Caco-2 (cell line): ENCODE data around the gene MCM3AP. TPM values are rescaled to one million over a fixed set of nuclear protein-coding genes. Genes with fewer than 3 reads are reported as not detected.

ENCODE experiments used
- BruUV-seq: library from RNA; stranded (reverse); fragments of 400-500 nt; replicated peaks from 2 replicates; lab custom pipeline; 2021; lab: Mats Ljungman, UMichigan
- CTCF ChIA-PET: fragments of 300-600 bp; sonication (Branson Sonifier 250); formaldehyde crosslinking; loops from one replicate; lab custom pipeline; 2022; ENCODE audit warnings: antibody characterized with exemption; lab: Charles Lee
- POLR2A ChIA-PET: fragments of 300-600 bp; sonication (Branson Sonifier 250); formaldehyde crosslinking; loops from one replicate; lab custom pipeline; 2022; ENCODE audit warnings: antibody characterized with exemption; lab: Charles Lee
- DNase-seq, 2 experiments: peaks; one replicate each; pipeline versions ENCODE4 v3.0.0 to v3.0.0-alpha.2; 2020 to 2022
- H3K27me3 ChIP-seq: replicated peaks from 2 replicates; pipeline ENCODE4 v1.6.0; 2011; ENCODE audit warnings: low read length; ENCODE audit not compliant: control insufficient read depth, insufficient read depth
- H3K36me3 ChIP-seq: 2 replicates; pipeline ENCODE4 v1.5.1; 2011; ENCODE audit warnings: low read length; ENCODE audit not compliant: control insufficient read depth, insufficient read depth
- H3K4me1 ChIP-seq: fragments of 250-450 bp; sonication (Bioruptor Pico); 2 replicates; pipeline ENCODE4 v1.5.1; 2020; ENCODE audit warnings: mild to moderate bottlenecking
- H3K4me3 ChIP-seq: 2 replicates; pipeline ENCODE4 v1.5.1; 2011; ENCODE audit warnings: low read depth, mild to moderate bottlenecking, control low read depth, low read length
- H3K9me3 ChIP-seq: fragments of 250-450 bp; sonication (Bioruptor Pico); 2 replicates; pipeline ENCODE4 v1.5.1; 2020; ENCODE audit warnings: mild to moderate bottlenecking, moderate library complexity
- H3K27ac Mint-ChIP-seq: one replicate; pipeline ENCODE4 v1.8.0; 2022; ENCODE audit warnings: mixed read lengths; ENCODE audit not compliant: unreplicated experiment
- H3K27me3 Mint-ChIP-seq: one replicate; pipeline ENCODE4 v1.8.0; 2022; ENCODE audit warnings: mixed read lengths; ENCODE audit not compliant: insufficient read depth, unreplicated experiment
- H3K36me3 Mint-ChIP-seq: one replicate; pipeline ENCODE4 v1.8.0; 2022; ENCODE audit warnings: mild to moderate bottlenecking, mixed read lengths; ENCODE audit not compliant: insufficient read depth, unreplicated experiment
- H3K4me1 Mint-ChIP-seq: one replicate; pipeline ENCODE4 v1.8.0; 2022; ENCODE audit warnings: low read depth, mixed read lengths; ENCODE audit not compliant: unreplicated experiment
- H3K4me3 Mint-ChIP-seq: one replicate; pipeline ENCODE4 v1.8.0; 2022; ENCODE audit warnings: mild to moderate bottlenecking, moderate library complexity, mixed read lengths; ENCODE audit not compliant: unreplicated experiment
- H3K9me3 Mint-ChIP-seq: one replicate; pipeline ENCODE4 v1.8.0; 2022; ENCODE audit warnings: mixed read lengths; ENCODE audit not compliant: unreplicated experiment
- CTCF ChIP-seq, 2 experiments: fragments of 200-600 bp in 1 of 2; IDR thresholded peaks; 1 replicate in 1 of 2; 2 replicates in 1 of 2; pipeline versions ENCODE4 v1.5.1 to v1.8.0; 2011 to 2022; ENCODE audit warnings: antibody characterized with exemption in 1 of 2, control low read depth in 1 of 2, inconsistent platforms in 1 of 2, low read depth in 1 of 2, low read length in 1 of 2, mild to moderate bottlenecking in 1 of 2, moderate library complexity in 1 of 2; ENCODE audit not compliant: insufficient read depth in 1 of 2, severe bottlenecking in 1 of 2, unreplicated experiment in 1 of 2
- intact Hi-C: fragments of 100-400 bp; cut with micrococcal nuclease; formaldehyde crosslinking; loops from one replicate; pipeline ENCODE4 v1.10.0; 2022; ENCODE audit not compliant: unreplicated experiment
- total RNA-seq: library from RNA; stranded (reverse); gene quantifications from 2 replicates; pipeline ENCODE4 v1.2.3, GENCODE V29; 2022

Gene MCM3AP
- total RNA-seq, 1 experiment from 2014 or later, result 88.1 TPM

DNA sequence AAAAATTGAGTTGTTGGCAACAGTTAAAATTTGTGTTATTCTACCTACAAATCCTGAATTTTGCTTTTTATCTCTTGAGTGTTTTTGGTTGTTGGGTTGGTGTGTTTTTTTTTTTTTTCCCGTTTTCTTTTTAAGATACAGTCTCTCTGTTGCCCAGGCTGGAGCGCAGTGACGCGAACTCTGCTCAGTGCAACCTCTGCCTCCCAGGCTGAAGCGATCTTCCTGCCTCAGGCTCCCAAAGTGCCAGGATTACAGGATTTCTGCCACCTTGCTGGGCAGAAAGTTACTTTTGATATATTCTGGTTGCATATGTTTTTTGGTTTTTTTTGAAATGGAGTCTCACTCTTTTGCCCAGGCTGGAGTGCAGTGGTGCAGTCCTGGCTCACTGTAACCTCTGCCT lies 42.7 kb upstream of the MCM3AP start:
- intact Hi-C loops, result no loop called here
- CTCF ChIA-PET, result no interaction called here
- no TSS peak for BruUV-seq

GRCh38 chr21:46327711-46328110 lies 42.3 kb upstream of the MCM3AP start:
- no peaks in the 10 kb centered on the region for H3K9me3 ChIP-seq
- no peak overlapping the region for H3K27ac Mint-ChIP-seq
- peaks cover 15% of the 10 kb centered on the region for H3K4me1 Mint-ChIP-seq
- CTCF ChIA-PET, result no interaction called here
- BruUV-seq, result no TSS peak
- no peaks in the 10 kb centered on the region for H3K27me3 ChIP-seq
- H3K36me3 Mint-ChIP-seq, result peaks cover 73% of the 10 kb centered on the region
- no peak overlapping the region for H3K4me3 ChIP-seq
- TF ChIP-seq CTCF (IDR thresholded peaks at IDR 0.05; ENCODE audit: insufficient read depth in 1 of 2, low read depth in 1 of 2, low read length in 1 of 2, severe bottlenecking in 1 of 2, unreplicated experiment in 1 of 2), result no peak
- no peak for DNase-seq
- intact Hi-C loops, result no loop called here
- H3K4me1 ChIP-seq, result peaks cover 17% of the 10 kb centered on the region
- POLR2A ChIA-PET, result no interaction called here
- no peaks in the 10 kb centered on the region for H3K36me3 ChIP-seq
- no peaks in the 10 kb centered on the region for H3K9me3 Mint-ChIP-seq
- no peak overlapping the region for H3K4me3 Mint-ChIP-seq
- H3K27me3 Mint-ChIP-seq, result no peaks in the 10 kb centered on the region

More for the DNA sequence above, 42.7 kb upstream of the MCM3AP start:
- peaks cover 17% of the 10 kb centered on the region for H3K4me1 ChIP-seq
- H3K36me3 Mint-ChIP-seq, result peaks cover 74% of the 10 kb centered on the region
- no peaks in the 10 kb centered on the region for H3K27me3 Mint-ChIP-seq
- no peaks in the 10 kb centered on the region for H3K27me3 ChIP-seq
- no peak overlapping the region for H3K4me3 Mint-ChIP-seq
- no peak overlapping the region for H3K27ac Mint-ChIP-seq
- H3K9me3 Mint-ChIP-seq, result no peaks in the 10 kb centered on the region
- H3K4me3 ChIP-seq, result no peak overlapping the region
- POLR2A ChIA-PET, result no interaction called here
- H3K4me1 Mint-ChIP-seq, result peaks cover 15% of the 10 kb centered on the region
- no peak for DNase-seq
- TF ChIP-seq CTCF (IDR thresholded peaks at IDR 0.05; ENCODE audit: insufficient read depth in 1 of 2, low read depth in 1 of 2, low read length in 1 of 2, severe bottlenecking in 1 of 2, unreplicated experiment in 1 of 2), result no peak
- no peaks in the 10 kb centered on the region for H3K9me3 ChIP-seq
- no peaks in the 10 kb centered on the region for H3K36me3 ChIP-seq

- Histone ChIP-seq H3K27me3 (no peaks in the 10 kb centered on the region), H3K9me3 (no peaks in the 10 kb centered on the region), H3K4me3 (no peak overlapping the region), H3K4me1 (peaks cover 17% of the 10 kb centered on the region), H3K36me3 (no peaks in the 10 kb centered on the region)
- TF ChIP-seq CTCF (IDR thresholded peaks at IDR 0.05; ENCODE audit: insufficient read depth in 1 of 2, low read depth in 1 of 2, low read length in 1 of 2, severe bottlenecking in 1 of 2, unreplicated experiment in 1 of 2), result peak; percentile 13 to 18
- peaks cover 15% of the 10 kb centered on the region for H3K4me1 Mint-ChIP-seq
- ChIA-PET CTCF (interaction anchor here (1.2 to 1.3 kb wide), 2 partner anchors 41 to 183 kb away, joined by 8 read pairs; partner anchors contain the start of genes MCM3AP and YBEY), POLR2A (no interaction called here)
- peak overlapping the region; percentile 49 for H3K27ac Mint-ChIP-seq
- BruUV-seq, result no TSS peak
- H3K9me3 Mint-ChIP-seq, result no peaks in the 10 kb centered on the region
- peak in 1 of 2 experiments; percentile 36 for DNase-seq
- no peaks in the 10 kb centered on the region for H3K27me3 Mint-ChIP-seq
- H3K4me3 Mint-ChIP-seq, result peak overlapping the region; percentile 77
- intact Hi-C loops, result no loop called here
- H3K36me3 Mint-ChIP-seq, result peaks cover 66% of the 10 kb centered on the region
These were observed 40.8 kb upstream of the MCM3AP start for GRCh38 chr21:46326110-46326703.
